Activated CD4-positive, alpha-beta memory T cell treated with anti-CD3 and anti-CD28 coated beads, Interleukin-2, amount 10 ng/mL, durations not matched to agents 7 days and 5 days (primary cell): ENCODE measurements around the gene E2F7. TPM values are rescaled to one million over a fixed set of nuclear protein-coding genes. Genes with fewer than 3 reads are reported as not detected.

Source experiments
- total RNA-seq, 2 experiments: library from RNA; stranded (reverse); gene quantifications; one replicate each; pipeline ENCODE4 v1.2.3, GENCODE V29; 2021

Gene E2F7
- total RNA-seq, 2 experiments from 2014 or later = 14.2 to 19.1 TPM

Other genes starting within 250 kb of the E2F7 start
- gene CSRP2, start 186.6 kb downstream of the E2F7 start, total RNA-seq = under 1 TPM in 1 of 2 experiments, not detected in 1; 0.15 TPM